Measurements from ENCODE around the gene SPHK1. TPM values are rescaled to one million over a fixed set of nuclear protein-coding genes. Genes with fewer than 3 reads are reported as not detected.

SPHK1 gene
- total RNA-seq, 1 donor from 2014 or later: 0.93 TPM

DNA sequence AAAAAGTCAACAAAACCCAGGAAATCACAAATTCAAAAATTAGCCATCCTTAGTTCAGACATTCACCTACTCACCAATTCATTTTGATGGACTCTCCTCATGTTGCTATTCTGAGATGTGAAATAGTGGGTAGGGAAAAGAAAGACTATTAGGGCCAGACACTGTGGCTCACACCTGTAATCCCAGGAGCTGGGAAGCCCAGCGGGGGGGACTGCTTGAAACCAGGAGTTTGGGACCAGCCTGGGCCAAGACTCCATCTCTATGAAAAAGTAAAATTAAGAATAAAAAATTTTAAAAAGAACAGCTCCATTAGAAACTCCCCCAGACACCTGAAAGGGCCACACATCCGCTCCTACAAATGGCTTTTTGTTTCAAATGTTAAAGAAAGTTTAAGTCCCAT lies 47.1 kb downstream of the SPHK1 start:
- DNase-seq (ENCODE audit: low spot score) (no peak), ATAC-seq (no peak)

DNA sequence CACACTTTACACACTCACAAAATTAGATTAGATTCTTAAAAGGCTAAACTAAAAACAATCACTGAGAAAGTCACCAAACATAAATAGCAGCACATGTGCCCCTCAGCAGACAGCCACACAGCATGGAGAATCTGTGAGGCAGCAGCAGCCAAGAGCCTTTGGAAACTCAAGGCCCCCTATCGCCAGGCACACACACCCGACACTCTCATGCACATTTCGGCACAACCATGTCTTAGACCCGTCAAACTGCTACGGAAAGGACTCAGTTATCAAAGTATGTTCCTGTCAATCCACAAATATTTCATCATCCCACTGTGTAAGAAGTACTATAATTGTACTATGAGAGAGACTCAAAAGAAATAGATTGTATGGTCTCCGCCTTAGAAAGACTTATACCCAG lies 47.6 kb downstream of the SPHK1 start:
- DNase-seq (ENCODE audit: low spot score) (no peak), ATAC-seq (no peak)

DNA sequence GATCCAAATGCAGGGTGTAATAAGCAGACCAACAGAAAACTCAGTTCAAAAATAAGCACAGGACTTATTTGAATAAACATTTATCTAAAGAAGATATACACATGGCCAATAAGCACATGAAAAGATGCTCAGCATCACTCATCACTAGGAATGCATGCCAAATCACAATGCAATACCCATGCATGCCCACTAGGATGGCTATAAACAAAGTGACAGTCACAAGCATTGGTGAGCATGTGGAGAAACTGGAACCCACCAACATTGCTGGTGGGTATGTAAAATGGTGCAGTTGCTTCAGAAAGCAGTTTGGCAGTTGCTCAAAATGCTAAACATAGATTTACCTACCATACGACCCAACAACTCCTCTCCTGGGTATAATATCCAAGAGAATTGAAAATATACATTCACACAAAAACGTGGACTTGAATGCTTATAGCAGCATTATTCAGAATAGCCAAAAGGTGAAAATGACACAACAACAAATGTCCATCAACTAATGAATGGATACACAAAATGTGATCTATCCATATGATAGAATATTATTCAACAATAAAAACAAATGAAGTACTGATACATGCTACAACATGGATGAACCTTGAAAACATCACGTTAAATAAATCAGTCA lies 48.4 kb downstream of the SPHK1 start:
- DNase-seq (ENCODE audit: low spot score) (no peak), ATAC-seq (no peak)

DNA sequence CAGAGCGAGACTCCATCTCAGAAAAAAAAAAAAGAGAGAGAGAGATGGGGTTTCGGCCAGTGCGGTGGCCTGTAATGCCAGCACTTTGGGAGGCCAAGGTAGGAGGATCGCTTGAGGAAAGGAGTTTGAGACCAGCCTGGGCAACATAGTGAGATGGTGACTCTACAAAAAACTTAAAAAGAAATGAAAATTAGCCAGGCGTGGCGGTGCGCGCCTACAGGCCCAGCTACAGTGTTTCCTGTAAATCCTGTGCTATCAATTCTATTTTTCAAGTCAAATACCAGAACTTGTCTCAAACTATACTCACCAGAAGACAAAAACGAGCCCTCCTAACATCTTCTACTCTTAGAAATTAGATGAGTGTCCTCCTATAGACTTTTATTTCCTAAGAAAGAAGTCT lies 49.3 kb downstream of the SPHK1 start:
- ATAC-seq (no peak), DNase-seq (ENCODE audit: low spot score) (no peak)

DNA sequence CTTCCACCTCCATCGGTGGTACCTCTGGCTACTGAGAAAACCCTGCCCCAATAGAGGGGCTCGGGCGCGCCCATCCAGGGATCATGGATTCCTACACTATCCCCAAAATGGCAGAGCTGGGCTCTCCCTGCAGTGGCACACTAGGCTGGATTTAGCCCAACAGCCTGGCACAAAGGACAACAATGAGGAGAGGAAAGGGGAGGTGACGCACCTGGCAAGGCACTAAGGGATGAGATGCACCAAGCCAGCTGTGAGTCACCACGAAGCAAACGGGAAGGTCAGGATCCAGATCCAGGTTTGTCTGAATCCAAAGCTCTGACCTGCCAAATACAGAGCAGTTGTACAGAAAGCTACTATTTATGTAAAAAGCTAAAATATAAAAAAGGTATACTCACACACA lies 50.5 kb downstream of the SPHK1 start:
- no peak for DNase-seq (ENCODE audit: low spot score)
- no peak for ATAC-seq

DNA sequence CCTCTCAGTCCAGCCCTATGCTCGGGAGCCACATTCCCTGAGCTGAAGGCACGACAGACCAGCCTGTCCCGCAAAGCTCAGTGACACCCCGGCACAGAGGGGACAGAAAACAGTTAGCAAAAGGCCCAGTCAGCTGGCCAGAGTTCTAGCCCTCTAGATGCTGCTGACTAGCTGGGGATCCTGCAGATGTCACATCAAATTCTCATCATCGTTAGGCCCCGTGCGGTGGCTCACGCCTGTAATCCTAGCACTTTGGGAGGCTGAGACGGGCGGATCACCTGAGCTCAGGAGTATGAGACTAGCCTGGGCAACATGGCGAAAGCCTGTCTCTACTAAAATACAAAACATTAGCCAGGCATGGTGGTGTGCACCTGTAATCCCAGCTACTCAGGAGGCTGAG lies 51.3 kb downstream of the SPHK1 start:
- no peak for DNase-seq (ENCODE audit: low spot score)
- ATAC-seq: no peak

Other genes with a start within 250 kb of the SPHK1 start
- 0.08 TPM for gene FOXJ1, start 243.4 kb upstream of the SPHK1 start, total RNA-seq
- gene RNF157, start 144.1 kb upstream of the SPHK1 start, total RNA-seq: 12.4 TPM
- gene UBALD2, start 119.3 kb upstream of the SPHK1 start, total RNA-seq: 23.8 TPM
- 2.6 TPM for gene QRICH2, start 76.3 kb upstream of the SPHK1 start, total RNA-seq
- 55.0 TPM for gene PRPSAP1, start 30.7 kb upstream of the SPHK1 start, total RNA-seq
- 9.8 TPM for gene UBE2O, start 68.5 kb downstream of the SPHK1 start, total RNA-seq
- not detected for gene AANAT, start 83.0 kb downstream of the SPHK1 start, total RNA-seq
- 8.9 TPM for gene RHBDF2, start 116.8 kb downstream of the SPHK1 start, total RNA-seq
- 5.0 TPM for gene CYGB, start 153.1 kb downstream of the SPHK1 start, total RNA-seq
- 0.15 TPM for gene PRCD, start 155.4 kb downstream of the SPHK1 start, total RNA-seq
- 4.0 TPM for gene ST6GALNAC2, start 201.3 kb downstream of the SPHK1 start, total RNA-seq

Measured in left lobe of liver (tissue), 2 donors.